Stimulated activated CD4-positive, alpha-beta T cell treated with anti-CD3 and anti-CD28 coated beads, TNF-alpha, amount 100 ng/mL, for 4 hours (primary cell): ENCODE results near the gene TEKT2.

Experiments
- DNase-seq, 3 experiments: peaks; one replicate each; pipeline ENCODE4 v3.0.0-alpha.2; 2020; ENCODE audit warnings: low read depth in 3 of 3

Gene TEKT2

DNA sequence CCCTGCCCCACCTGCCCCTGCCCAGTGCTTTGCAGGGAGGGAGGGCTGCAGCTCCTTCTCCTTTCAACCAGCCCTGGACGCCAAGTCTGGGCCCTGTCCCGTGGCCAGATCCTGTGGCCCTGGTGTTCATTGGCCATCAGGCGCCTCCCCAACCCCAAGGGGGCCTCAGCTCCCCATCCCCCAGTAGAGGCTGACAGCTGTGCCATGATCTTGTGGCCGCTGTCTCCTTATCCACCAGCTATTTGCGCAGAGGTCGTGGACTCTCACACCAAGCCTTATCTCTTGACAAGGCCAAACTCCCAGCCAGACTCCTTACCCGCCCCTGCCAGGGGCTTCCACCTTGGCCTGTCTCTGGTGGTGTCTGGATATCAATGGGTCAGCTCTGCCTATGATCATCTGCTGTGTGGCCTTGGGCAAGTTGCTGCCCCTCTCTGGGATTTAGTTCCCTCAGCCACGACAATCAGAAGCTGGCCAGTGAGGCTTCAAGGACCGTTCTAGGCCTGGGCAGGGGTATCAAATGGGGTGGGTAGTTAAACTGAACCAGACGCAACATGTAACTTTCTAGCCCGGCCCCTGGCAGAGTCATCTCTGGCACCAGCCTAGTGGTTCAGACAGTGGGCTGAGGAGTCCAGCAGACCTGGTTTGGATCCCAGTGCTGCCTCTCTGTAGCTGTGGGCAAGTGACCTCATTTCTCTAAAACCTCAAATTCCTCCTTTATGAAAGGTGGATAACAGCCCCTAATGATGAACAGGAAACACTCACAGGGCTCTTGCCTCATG lies 44.4 kb downstream of the TEKT2 start:
- DNase-seq, result no peak

DNA sequence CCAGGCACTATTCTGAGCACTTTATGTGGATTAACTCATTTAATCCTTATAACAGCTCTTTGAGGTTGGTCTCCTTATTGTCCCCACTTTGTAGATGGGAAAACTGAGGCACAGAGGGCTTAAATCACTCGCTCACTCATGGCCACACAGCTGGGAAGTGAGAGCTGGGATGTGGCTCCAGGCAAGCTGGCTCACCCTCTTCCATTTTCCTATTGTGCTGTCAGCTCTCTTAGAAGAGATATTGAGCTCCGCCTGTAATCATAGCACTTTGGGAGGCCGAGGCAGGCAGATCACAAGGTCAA lies 45.0 kb downstream of the TEKT2 start:
- no peak for DNase-seq

DNA sequence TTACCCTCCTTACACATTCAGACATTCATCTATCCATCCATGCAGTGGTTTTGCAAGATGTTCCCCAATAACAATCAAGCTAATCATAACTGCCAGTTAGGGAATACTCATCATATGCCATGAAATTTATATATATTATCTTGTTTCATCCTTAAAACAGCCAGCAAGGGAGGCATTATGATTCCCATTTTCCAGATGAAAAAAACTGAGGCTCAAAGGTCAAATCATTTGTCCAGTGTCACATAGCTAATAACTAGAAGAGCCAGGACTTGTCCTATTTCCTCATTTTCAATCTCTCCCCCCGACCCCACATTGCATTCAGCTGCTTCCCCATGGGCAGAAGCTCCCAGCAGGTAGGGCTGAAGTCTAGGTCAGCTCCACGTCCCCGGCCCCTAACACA lies 48.1 kb downstream of the TEKT2 start:
- no peak for DNase-seq

DNA sequence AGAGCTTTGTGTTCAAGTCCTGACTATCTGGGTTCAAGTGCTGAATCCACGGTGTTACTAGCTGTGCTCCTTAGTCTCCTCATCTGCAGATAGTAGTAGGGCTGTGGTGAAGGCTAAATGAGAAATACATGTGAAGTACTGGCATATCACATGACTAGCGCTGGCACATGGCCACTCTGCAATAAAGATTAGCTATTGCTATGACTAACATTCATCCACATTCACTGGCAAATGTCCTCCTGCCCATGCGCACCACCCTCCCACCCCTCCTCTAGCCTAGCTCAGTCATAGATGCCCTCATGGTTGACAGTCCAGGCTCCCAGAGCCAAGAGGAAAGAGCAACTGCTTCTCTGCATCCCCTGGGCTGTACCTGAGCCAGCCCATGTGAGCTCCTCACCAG lies 49.6 kb downstream of the TEKT2 start:
- no peak for DNase-seq

DNA sequence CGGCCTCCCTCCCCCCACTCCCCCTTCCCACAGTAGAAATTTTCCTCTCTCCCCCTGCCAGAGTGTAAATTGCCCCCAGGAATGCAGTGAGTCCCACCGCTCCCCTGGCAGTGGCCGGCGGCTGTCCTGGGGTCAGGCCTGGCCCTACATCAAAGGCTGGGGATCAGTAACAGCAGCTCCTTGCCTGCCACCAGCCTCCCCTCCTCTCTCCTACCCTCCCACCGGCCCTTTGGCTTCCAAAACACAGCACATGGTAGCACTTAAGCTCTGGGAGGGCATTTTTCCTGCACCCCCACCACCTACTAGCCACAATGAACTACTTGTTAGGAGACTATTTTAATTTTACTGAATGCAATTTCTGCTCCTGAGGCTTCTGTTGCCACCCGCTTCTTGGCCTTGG lies 50.1 kb downstream of the TEKT2 start:
- DNase-seq, result no peak

DNA sequence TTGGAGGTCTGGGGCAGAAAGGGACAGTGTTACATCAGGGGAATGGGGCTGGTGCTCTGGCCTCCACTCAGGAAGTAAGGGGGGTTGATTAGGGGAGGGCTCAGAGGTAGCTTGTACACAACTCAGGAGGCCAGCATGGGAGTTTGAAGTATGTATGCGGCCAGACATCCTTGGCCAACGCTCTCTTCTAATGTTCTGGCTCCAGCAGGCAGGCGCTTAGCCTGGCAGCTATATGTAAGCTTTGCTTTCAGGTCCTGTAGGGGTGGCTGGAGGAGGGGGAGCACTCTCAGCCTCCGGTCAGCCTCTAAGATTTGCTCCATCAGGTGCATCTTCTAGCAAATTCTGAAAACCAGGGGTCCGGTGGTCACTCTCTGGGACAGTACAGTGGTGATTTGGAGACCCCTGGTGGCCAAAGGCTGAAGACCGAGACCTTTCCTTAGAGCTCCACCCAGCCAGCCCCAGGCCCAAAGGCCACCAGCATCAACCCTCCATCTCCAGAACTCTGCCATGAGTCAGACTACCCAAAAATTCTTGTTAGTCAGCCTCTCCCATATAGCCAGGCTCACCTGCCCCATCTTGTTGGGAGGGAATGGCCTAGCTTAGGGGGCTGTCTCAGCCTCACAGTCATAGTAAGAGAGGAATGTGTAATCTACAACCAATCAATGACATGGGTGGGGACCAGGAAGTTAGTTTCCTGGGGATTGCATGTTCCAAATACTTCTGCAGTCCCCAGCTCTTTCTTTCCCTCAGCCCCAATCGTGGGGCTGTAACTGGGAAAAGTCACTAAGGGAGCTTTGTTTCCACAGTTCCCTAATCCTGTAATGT lies 50.8 kb downstream of the TEKT2 start:
- DNase-seq, result no peak

DNA sequence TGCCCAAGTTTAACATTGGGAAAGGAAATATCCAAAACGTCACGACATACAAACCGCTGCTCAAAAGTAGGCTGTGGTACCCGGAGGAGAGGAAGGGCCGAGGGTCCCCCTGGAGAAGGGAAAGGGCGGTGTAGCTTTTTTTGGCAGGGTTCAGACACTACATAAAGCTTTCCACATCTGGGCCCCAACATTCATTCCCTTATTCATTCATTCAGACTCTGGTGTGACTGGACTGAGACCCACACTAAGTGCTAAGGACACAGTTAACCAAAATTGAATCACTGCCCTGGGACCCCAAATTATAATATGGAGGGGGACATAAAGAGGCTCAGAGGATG lies 51.4 kb downstream of the TEKT2 start:
- no peak for DNase-seq

DNA sequence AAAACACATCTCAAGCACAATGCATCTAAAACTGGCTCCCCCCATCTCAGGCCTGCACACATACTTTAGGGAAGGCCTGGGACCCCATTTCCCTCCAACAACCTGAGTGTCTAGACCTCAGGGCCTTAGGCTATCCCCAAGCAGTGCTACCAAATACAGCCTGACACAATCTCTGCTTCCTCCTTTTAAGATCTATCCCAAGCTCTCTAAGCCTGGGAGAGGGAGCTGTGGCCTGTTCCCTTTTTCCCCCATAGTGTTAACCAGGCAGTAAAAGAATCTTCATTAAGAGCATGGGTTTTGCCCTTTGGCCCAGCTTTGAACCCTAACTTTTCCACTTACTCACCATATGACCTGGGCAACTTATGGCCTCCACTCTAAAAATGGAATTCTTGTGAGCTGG lies 51.9 kb downstream of the TEKT2 start:
- no peak for DNase-seq

DNA sequence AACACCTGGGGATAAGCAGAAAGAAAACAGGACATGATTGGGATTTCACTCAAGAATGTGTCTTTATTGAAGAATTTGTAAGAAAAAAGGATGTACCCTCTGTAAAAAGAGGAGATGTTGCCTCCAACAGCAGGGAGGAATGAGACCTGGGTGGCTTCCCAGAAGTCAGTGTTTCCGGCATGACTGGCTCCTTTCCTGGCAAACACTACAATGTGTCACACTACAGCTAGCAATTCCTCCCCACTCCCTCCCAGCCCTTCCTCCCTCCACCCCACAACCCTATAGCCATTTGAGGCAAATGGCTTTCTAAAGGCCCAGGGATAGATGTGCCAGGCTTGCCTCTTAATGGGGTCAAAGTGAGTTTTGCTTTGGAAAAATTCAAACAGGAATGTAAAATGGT lies 52.6 kb downstream of the TEKT2 start:
- no peak for DNase-seq

DNA sequence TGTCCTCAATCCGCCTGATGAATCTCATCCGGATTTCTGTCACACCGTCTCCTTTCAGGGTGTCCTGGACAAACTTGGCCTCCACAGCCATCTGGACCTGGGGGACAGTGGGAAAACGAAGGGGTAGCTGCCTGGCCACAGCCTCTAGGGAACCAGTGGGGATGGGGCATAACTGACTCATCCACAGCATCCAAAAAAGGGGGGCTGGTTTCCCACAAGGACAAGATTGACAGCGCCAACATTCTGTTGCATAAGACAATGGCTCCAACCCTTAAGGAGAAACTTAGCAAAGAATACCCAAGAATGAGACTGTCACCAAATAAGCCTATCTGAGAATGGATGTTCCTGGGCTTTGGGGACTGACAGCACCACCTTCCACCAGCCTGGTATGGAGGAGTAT lies 53.3 kb downstream of the TEKT2 start:
- DNase-seq, result no peak

DNA sequence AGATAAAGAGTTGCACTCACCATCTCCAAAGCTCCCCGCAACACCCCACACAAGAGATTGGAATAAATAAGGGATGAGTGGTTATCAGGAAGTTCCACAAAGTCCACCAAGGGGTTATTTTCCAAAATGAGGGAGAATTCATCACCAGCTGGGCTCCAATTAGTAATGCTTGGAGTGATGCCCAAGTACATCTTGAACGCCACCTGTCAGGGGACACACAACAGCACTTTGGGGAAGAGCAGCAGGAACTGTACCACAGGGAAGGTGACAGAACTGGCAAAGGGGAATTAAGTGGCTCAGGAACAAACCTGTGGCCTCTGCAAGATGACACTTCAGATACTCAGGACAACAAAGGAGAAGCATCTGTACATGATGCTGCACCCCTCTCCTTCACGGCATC lies 53.9 kb downstream of the TEKT2 start:
- DNase-seq, result no peak
